Measurements from ENCODE around the gene USPL1.

DNA sequence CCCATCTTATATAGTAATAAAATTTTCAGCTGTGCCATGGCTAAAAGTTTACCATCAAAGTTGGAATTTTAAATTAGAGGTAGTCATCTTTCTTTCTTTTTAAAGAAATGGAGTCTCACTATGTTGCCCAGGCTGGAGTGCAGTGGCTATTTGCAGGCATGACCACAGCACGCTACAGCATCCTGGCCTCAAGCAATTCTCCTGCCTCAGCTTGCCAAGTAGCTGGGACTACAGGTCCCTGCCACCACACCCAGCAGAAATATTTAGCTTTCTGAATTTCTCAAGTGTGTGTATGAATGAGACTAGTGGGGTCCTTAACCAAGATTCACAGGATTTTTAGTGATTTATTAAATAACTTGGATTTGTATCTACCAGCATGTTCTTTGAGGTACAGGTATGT lies 30.5 kb upstream of the USPL1 start:
- TF ChIP-seq ARNTL (CRISPR knock-in tag; IDR thresholded peaks at IDR 0.05; ENCODE audit: borderline replicate concordance, low read depth): no peak
- TF ChIP-seq ZNF8 (CRISPR knock-in tag; IDR thresholded peaks at IDR 0.05): no peak
- no peak for TF ChIP-seq GLIS3 (CRISPR knock-in tag; IDR thresholded peaks at IDR 0.05)

Measured in SK-N-SH treated with all-trans-retinoic acid at 6 μM for 48 hours (cell line).